ENCODE data around the gene ODC1. TPM values are rescaled to one million over a fixed set of nuclear protein-coding genes. Genes with fewer than 3 reads are reported as not detected.

ODC1 gene
- polyA plus RNA-seq, 1 experiment: 86.9 TPM

DNA sequence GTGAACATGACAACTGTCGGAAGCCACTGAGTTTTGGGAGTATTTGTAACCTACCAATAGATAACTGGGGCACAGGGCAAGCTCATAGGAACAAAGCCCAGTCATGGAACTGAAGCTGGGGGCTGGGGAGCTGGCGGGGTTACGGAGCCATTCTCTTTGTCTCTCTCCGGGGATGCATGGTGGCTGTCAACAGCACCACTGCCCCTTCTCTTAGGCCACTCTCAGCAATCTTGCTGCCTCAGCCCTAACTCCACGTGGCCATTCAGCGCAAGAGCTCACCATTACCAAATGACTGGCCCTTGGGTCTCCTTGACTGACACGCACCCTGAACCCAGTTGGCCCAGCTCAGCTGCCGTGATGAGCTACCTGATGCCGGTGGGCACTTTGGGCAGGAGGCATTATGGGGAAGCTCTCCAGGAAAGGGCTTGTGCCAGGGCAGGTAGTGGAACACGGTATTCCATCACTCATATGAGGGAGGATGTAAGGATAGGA is 33.6 kb upstream of the ODC1 start:
- TF ChIP-seq, protein P1, sequence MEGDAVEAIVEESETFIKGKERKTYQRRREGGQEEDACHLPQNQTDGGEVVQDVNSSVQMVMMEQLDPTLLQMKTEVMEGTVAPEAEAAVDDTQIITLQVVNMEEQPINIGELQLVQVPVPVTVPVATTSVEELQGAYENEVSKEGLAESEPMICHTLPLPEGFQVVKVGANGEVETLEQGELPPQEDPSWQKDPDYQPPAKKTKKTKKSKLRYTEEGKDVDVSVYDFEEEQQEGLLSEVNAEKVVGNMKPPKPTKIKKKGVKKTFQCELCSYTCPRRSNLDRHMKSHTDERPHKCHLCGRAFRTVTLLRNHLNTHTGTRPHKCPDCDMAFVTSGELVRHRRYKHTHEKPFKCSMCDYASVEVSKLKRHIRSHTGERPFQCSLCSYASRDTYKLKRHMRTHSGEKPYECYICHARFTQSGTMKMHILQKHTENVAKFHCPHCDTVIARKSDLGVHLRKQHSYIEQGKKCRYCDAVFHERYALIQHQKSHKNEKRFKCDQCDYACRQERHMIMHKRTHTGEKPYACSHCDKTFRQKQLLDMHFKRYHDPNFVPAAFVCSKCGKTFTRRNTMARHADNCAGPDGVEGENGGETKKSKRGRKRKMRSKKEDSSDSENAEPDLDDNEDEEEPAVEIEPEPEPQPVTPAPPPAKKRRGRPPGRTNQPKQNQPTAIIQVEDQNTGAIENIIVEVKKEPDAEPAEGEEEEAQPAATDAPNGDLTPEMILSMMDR (IDR thresholded peaks at IDR 0.05; ENCODE audit: insufficient read depth, low read depth, low read length): no peak
- Histone ChIP-seq H3K36me3 (ENCODE audit: control insufficient read depth, insufficient read depth, low read length) (no peaks in the 10 kb centered on the region), H3K27me3 (ENCODE audit: control insufficient read depth, insufficient read depth, low read length) (peaks cover 23% of the 10 kb centered on the region), H3K4me3 (ENCODE audit: low read depth, low read length) (no peak overlapping the region)
- ChIA-PET POLR2A (no interaction called here), CTCF (no interaction called here)
- no peak for DNase-seq (ENCODE audit: low read depth)

DNA sequence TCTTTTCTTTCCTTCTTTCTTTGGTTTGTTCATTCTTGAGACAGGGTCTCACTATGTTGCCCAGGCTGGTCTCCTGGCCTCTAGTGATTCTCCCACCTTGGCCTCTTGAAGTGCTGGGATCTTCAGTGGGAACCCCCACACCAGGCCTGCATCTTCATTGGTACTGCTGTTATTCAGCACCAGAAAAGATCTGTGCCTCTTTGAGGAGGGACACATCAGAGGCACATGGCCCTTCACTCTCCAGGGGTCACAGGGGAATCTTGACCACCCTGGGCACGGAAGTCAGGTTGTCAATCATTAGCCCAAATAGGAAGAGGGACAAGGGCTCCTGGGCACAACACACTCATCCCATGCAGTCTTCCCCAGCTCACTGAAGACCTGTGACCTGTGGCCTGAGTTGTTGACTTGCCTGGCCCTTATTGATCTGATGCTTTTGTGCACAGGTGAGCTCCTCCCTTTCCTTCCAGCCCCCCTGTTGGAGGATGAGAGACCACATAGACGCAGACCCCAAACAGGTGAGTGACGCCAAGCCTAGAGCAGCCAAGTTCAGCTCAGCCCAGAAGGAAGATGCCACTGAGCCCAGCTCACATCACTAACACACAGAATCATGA is 33.0 kb upstream of the ODC1 start:
- TF ChIP-seq, protein P1 (IDR thresholded peaks at IDR 0.05; ENCODE audit: insufficient read depth, low read depth, low read length): no peak
- H3K36me3 ChIP-seq (ENCODE audit: control insufficient read depth, insufficient read depth, low read length): no peaks in the 10 kb centered on the region
- H3K4me3 ChIP-seq (ENCODE audit: low read depth, low read length): no peak overlapping the region
- DNase-seq (ENCODE audit: low read depth): no peak
- CTCF ChIA-PET: no interaction called here
- POLR2A ChIA-PET: no interaction called here
- peaks cover 19% of the 10 kb centered on the region for H3K27me3 ChIP-seq (ENCODE audit: control insufficient read depth, insufficient read depth, low read length)

DNA sequence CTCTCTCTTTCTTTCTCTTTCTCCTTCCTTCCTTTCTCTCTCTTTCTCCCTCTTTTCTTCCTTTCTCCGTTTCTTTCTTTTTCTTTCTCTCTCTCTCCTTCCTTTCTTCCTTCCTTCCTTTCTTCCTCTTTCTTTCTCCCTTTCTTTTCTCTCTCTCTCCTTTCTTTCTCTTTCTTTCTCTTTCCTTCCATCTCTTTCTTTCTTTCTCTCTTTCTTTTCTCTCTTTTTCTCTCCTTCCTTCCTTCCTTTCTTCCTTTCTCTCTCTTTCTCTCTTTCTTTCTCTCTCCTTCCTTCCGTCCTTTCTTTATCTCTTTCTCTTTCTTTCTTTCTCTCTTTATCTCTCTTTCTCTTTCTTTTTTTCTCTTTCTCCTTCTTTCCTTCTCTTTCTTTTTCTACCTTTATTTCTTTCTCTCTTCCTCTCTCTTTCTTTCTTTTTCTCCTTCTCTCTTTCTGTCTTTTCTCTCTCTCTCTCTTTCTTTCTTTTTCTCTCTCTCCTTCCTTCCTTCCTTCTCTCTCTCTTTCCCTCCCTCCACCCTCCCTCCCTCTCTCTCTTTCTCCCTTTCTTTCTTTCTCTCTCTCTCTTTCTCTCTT is 32.3 kb upstream of the ODC1 start:
- TF ChIP-seq, protein P1 (IDR thresholded peaks at IDR 0.05; ENCODE audit: insufficient read depth, low read depth, low read length): no peak
- ChIA-PET CTCF (no interaction called here), POLR2A (no interaction called here)
- no peak for DNase-seq (ENCODE audit: low read depth)
- no peaks in the 10 kb centered on the region for H3K36me3 ChIP-seq (ENCODE audit: control insufficient read depth, insufficient read depth, low read length)
- H3K4me3 ChIP-seq (ENCODE audit: low read depth, low read length): no peak overlapping the region
- peaks cover 19% of the 10 kb centered on the region for H3K27me3 ChIP-seq (ENCODE audit: control insufficient read depth, insufficient read depth, low read length)

DNA sequence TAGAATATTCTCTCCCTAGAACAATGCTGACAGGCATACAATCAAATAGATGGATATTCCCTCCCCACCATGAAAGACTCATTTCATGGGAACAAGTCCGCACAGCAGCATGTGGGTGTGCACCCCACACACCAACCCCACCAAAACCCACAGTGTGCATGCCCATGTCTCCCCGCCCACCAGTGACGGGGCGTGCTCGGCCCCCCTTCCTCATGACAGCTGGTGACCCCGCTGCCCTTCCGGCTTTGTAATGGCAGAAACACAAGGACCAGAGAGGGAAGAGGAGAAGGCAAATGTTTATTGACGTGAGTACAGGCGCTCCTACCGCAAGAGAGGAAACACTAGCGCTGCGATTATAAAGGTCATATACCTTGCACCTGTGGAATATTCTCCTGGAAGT is 30.8 kb upstream of the ODC1 start:
- POLR2A ChIA-PET: no interaction called here
- TF ChIP-seq, protein P1 (IDR thresholded peaks at IDR 0.05; ENCODE audit: insufficient read depth, low read depth, low read length): no peak
- no peak for DNase-seq (ENCODE audit: low read depth)
- Histone ChIP-seq H3K36me3 (ENCODE audit: control insufficient read depth, insufficient read depth, low read length) (no peaks in the 10 kb centered on the region), H3K4me3 (ENCODE audit: low read depth, low read length) (no peak overlapping the region), H3K27me3 (ENCODE audit: control insufficient read depth, insufficient read depth, low read length) (peaks cover 19% of the 10 kb centered on the region)
- CTCF ChIA-PET: interaction anchor here (0.5 kb wide), 1 partner anchor 406 kb away, joined by 3 read pairs; no protein-coding TSS in a partner anchor

DNA sequence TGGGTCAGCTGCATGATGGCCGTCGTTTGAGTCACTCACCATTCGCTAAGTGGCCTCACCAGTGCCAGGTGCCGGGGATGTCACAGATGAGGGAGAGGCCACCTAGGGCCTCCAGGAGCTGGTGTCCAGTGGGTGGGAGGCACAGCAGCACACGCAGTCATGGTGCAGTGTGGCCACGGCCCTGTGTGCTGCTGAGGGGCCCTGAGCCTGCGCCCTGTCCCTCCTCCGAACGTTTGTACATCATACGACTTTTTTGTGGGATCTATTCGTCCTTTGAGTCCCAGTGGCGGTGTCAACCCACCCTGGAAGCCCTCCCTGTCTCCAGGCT is 30.1 kb upstream of the ODC1 start:
- DNase-seq (ENCODE audit: low read depth): no peak
- no peak overlapping the region for H3K4me3 ChIP-seq (ENCODE audit: low read depth, low read length)
- peaks cover 18% of the 10 kb centered on the region for H3K27me3 ChIP-seq (ENCODE audit: control insufficient read depth, insufficient read depth, low read length)
- no peaks in the 10 kb centered on the region for H3K36me3 ChIP-seq (ENCODE audit: control insufficient read depth, insufficient read depth, low read length)
- ChIA-PET CTCF (no interaction called here), POLR2A (no interaction called here)
- TF ChIP-seq, protein P1 (IDR thresholded peaks at IDR 0.05; ENCODE audit: insufficient read depth, low read depth, low read length): no peak
